DMS53 treated with DMSO at 0.1 percent for 48 hours (cell line): ENCODE results near the gene PCDHA2.
"Not testable (repeated sequence)": the region's sequence is repeated elsewhere in the genome, so short reads cannot be mapped to it uniquely, and the experiment has no call there.

Source experiments
- DNase-seq: peaks from one replicate; lab custom pipeline; 2025; ENCODE audit not compliant: unreplicated experiment; lab: John Stamatoyannopoulos, UW

The PCDHA2 gene

DNA sequence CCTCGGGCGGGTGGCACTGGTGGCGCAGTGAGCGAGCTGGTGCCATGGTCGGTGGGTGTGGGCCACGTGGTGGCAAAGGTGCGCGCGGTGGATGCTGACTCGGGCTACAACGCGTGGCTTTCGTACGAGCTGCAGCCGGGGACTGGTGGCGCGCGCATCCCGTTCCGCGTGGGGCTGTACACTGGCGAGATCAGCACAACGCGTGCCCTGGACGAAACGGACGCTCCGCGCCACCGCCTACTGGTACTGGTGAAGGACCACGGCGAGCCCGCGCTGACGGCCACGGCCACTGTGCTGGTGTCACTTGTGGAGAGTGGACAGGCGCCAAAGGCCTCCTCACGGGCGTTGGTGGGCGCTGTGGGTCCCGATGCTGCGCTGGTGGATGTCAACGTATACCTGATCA, 14.2 kb downstream of the PCDHA2 start:
- DNase-seq, result no peak

DNA sequence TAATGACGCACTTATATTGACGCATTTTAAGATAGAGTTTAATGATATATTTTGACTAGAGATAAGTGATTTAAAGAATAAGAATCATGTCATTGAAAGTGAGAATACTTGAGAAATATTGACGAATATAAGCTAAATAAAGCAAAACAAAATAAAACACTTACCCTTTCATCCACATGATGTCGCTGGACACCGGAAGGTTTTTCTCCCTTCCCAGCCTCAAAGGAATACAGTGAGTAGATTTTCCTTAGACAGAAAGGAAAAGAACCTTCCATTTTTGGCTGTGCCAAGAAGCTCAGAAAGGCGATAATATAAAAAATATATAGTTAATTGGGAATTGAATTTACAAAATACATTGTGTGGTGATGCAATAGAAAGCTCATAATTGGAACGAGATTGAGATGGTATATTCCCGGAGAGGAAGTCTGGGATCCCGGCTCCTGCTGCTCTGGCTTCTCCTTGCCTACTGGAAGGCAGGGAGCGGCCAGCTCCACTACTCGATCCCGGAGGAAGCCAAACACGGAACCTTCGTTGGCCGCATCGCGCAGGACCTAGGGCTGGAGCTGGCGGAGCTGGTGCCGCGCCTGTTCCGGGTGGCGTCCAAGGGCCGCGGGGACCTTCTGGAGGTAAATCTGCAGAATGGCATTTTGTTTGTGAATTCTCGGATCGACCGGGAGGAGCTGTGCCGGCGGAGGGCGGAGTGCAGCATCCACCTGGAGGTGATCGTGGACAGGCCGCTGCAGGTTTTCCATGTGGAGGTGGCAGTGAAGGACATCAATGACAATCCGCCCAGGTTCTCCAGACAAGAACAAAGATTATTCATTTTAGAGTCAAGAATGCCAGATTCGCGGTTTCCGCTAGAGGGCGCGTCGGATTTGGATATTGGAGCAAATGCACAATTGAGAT, 27.0 kb downstream of the PCDHA2 start, which contains the start of gene PCDHA5:
TSS of gene PCDHA5 (plus strand) at position 239 of the 906 bp plus-strand sequence.
- peak; percentile 42 for DNase-seq

DNA sequence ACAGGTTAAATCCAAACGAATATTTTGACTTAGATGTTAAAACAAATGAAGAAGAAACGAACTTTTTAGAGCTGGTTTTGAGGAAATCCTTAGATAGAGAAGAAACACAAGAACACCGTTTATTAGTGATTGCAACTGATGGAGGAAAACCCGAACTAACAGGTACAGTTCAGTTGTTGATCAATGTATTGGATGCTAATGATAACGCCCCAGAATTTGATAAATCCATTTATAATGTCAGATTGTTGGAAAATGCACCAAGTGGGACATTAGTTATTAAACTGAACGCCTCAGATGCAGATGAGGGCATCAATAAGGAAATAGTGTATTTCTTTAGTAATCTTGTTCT, 27.6 kb downstream of the PCDHA2 start:
- DNase-seq, result no peak

DNA sequence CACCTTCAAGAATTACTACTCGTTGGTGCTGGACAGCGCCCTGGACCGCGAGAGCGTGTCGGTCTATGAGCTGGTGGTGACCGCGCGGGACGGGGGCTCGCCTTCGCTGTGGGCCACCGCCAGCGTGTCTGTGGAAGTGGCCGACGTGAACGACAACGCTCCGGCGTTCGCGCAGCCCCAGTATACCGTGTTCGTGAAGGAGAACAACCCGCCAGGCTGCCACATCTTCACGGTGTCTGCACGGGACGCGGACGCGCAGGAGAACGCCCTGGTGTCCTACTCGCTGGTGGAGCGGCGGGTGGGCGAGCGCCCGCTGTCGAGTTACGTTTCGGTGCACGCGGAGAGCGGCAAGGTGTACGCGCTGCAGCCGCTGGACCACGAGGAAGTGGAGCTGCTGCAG, 28.3 kb downstream of the PCDHA2 start:
- not testable (repeated sequence) for DNase-seq

DNA sequence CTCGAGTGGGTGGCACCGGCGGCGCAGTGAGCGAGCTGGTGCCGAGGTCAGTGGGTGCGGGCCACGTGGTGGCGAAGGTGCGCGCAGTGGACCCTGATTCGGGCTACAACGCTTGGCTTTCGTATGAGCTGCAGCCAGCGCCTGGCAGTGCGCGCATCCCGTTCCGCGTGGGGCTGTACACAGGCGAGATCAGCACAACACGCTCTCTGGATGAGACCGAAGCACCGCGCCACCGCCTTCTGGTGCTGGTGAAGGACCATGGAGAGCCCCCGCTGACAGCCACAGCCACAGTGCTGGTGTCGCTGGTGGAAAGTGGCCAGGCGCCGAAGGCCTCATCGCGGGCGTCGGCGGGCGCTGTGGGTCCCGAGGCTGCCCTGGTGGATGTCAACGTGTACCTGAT, 28.8 kb downstream of the PCDHA2 start:
- no peak for DNase-seq

GRCh38 chr5:140827704-140828361, 33.2 kb downstream of the PCDHA2 start, which contains the start of gene PCDHA6:
TSS of gene PCDHA6 (plus strand) at chr5:140827960. CDS start at chr5:140828092, 132 bp downstream.
- DNase-seq, result peak; percentile 38

DNA sequence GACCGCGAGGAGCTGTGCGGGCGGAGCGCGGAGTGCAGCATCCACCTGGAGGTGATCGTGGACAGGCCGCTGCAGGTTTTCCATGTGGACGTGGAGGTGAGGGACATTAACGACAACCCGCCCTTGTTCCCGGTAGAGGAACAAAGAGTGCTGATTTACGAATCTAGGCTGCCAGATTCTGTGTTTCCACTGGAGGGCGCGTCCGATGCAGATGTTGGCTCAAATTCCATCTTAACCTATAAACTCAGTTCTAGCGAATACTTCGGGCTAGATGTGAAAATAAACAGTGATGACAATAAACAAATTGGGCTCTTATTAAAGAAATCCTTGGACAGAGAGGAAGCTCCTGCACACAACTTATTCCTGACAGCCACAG, 33.7 kb downstream of the PCDHA2 start:
- DNase-seq, result no peak

GRCh38 chr5:140829511-140830501, 35.2 kb downstream of the PCDHA2 start:
- not testable (repeated sequence) for DNase-seq

DNA sequence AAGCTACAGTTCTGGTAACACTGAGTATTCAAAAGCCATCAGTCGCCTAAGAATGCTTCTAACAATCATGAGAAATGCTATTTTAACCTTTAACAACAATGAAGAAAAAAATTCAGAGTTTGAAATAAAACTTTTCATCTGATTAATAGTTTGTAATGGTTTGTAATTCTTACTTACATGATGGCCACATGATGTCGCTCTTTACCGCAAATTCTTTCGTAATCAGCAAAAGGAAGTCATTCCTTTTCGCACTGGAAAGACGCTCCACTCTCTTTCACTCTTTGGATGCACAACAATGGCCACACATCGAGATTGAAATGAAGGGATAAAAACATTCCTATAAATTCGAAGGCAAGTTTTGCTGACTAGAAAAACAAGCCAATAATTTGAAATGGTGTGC, 39.3 kb downstream of the PCDHA2 start, which contains the start of gene PCDHA7:
TSS of gene PCDHA7 (plus strand) at position 277 of the 400 bp plus-strand sequence. CDS start at position 392, 115 bp downstream.
- peak; percentile 39 for DNase-seq

DNA sequence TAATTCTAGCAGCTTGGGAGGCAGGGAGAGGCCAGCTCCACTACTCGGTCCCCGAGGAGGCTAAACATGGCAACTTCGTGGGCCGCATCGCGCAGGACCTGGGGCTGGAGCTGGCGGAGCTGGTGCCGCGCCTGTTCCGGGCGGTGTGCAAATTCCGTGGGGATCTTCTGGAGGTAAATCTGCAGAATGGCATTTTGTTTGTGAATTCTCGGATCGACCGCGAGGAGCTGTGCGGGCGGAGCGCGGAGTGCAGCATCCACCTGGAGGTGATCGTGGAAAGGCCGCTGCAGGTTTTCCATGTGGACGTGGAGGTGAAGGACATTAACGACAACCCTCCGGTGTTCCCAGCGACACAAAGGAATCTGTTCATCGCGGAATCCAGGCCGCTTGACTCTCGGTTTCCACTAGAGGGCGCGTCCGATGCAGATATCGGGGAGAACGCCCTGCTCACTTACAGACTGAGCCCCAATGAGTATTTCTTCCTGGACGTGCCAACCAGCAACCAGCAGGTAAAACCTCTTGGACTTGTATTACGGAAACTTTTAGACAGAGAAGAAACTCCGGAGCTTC, 39.9 kb downstream of the PCDHA2 start:
- DNase-seq, result peak; percentile 22

- no peak for DNase-seq
Observed at GRCh38 chr5:140835622-140836510, 41.2 kb downstream of the PCDHA2 start.

DNA sequence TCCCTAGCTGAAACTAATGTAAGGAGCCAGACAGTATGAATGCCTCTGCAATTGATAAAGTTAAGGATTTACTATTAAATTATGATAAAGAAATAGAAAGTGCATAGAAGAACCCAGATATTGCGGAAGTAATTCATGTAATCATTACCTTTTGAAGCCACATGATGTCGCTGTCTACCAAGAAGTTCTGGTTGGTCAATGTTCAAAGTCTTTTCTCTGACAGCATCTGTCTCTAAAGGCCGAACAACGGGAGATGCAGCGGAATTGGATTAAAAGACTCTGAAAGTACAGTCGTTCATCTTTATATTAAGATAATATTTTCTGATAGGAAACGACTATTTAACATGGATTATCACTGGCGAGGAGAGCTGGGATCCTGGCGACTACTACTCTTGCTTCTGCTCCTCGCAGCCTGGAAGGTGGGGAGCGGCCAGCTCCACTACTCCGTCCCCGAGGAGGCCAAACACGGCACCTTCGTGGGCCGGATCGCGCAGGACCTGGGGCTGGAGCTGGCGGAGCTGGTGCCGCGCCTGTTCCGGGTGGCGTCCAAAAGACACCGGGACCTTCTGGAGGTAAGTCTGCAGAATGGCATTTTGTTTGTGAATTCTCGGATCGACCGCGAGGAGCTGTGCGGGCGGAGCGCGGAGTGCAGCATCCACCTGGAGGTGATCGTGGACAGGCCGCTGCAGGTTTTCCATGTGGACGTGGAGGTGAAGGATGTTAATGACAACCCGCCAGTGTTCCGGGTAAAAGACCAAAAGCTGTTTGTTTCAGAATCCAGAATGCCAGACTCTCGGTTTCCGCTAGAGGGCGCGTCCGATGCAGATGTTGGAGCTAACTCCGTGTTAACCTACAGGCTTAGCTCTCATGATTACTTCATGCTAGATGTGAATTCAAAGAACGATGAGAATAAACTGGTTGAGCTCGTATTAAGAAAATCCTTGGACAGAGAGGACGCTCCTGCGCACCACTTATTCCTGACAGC, 46.6 kb downstream of the PCDHA2 start, which contains the start of gene PCDHA8:
TSS of gene PCDHA8 (plus strand) at position 210 of the 985 bp plus-strand sequence. CDS start at position 345, 135 bp downstream.
- DNase-seq, result peak; percentile 70

- no peak for DNase-seq
Observed at GRCh38 chr5:140842798-140843733, 48.4 kb downstream of the PCDHA2 start.
